GDM1 (cell line): Measurements from ENCODE around the gene MYB.
"Not testable (repeated sequence)": the region's sequence is repeated elsewhere in the genome, so short reads cannot be mapped to it uniquely, and the experiment has no call there.

Experiments
- DNase-seq: peaks from one replicate; lab custom pipeline; 2025; lab: John Stamatoyannopoulos, UW

MYB gene

GRCh38 chr6:135222623-135223022 is 41.5 kb downstream of the MYB start:
- DNase-seq, result no peak

GRCh38 chr6:135224037-135224647 is 43.0 kb downstream of the MYB start:
- no peak for DNase-seq

GRCh38 chr6:135225911-135226310 is 44.8 kb downstream of the MYB start:
- DNase-seq, result no peak

GRCh38 chr6:135226537-135226936 is 45.4 kb downstream of the MYB start:
- DNase-seq, result no peak

GRCh38 chr6:135227349-135227748 is 46.2 kb downstream of the MYB start:
- DNase-seq, result no peak

GRCh38 chr6:135227758-135228157 is 46.6 kb downstream of the MYB start:
- no peak for DNase-seq

- no peak for DNase-seq
These were observed 47.4 kb downstream of the MYB start for GRCh38 chr6:135228486-135228885.

- DNase-seq, result no peak
These were observed 48.9 kb downstream of the MYB start for GRCh38 chr6:135229996-135230395.

GRCh38 chr6:135230711-135231468 is 49.8 kb downstream of the MYB start:
- no peak for DNase-seq

GRCh38 chr6:135231469-135231844 is 50.3 kb downstream of the MYB start:
- DNase-seq, result no peak

GRCh38 chr6:135233686-135234491 is 52.8 kb downstream of the MYB start:
- peak; percentile 31 for DNase-seq

GRCh38 chr6:135234492-135234780 is 53.3 kb downstream of the MYB start:
- no peak for DNase-seq

- no peak for DNase-seq
These were observed 54.6 kb downstream of the MYB start for GRCh38 chr6:135235716-135236115.

- DNase-seq, result no peak
These were observed 55.2 kb downstream of the MYB start for GRCh38 chr6:135236319-135236718.

GRCh38 chr6:135236732-135237131 is 55.6 kb downstream of the MYB start:
- no peak for DNase-seq

- DNase-seq, result no peak
These were observed 59.6 kb downstream of the MYB start for GRCh38 chr6:135240711-135241110.

GRCh38 chr6:135243871-135244796 is 63.0 kb downstream of the MYB start:
- no peak for DNase-seq

- DNase-seq, result no peak
These were observed 63.7 kb downstream of the MYB start for GRCh38 chr6:135244805-135245204.

GRCh38 chr6:135246412-135247012 is 65.4 kb downstream of the MYB start:
- DNase-seq, result not testable (repeated sequence)

- DNase-seq, result peak; percentile 18
These were observed 69.1 kb downstream of the MYB start for GRCh38 chr6:135250234-135250633.

GRCh38 chr6:135250751-135251497 is 69.8 kb downstream of the MYB start:
- no peak for DNase-seq
